ENCODE measurements around the gene GRIFIN. TPM values are rescaled to one million over a fixed set of nuclear protein-coding genes. Genes with fewer than 3 reads are reported as not detected.
A peak's percentile ranks its signal among the peaks of the same experiment; 100 is the strongest.

GRIFIN gene
- total RNA-seq, 1 donor from 2014 or later = not detected

- Mint-ChIP-seq H3K27me3 (ENCODE audit: unreplicated experiment) (no peaks in the 10 kb centered on the region), H3K9me3 (ENCODE audit: unreplicated experiment) (no peaks in the 10 kb centered on the region), H3K36me3 (ENCODE audit: unreplicated experiment) (peaks cover 4% of the 10 kb centered on the region), H3K27ac (ENCODE audit: unreplicated experiment) (peak overlapping the region; percentile 44), H3K4me3 (ENCODE audit: unreplicated experiment) (peak overlapping the region; percentile 57), H3K4me1 (ENCODE audit: unreplicated experiment) (peaks cover 66% of the 10 kb centered on the region)
- no peak for DNase-seq (ENCODE audit: extremely low spot score, unreplicated experiment)
- no peak for TF ChIP-seq CTCF (IDR thresholded peaks at IDR 0.05)
Measured at GRCh38 chr7:2522780-2523433, 46.7 kb upstream of the GRIFIN start.

GRCh38 chr7:2521952-2522591, 45.9 kb upstream of the GRIFIN start:
- TF ChIP-seq CTCF (IDR thresholded peaks at IDR 0.05) = no peak
- Mint-ChIP-seq H3K9me3 (ENCODE audit: unreplicated experiment) (no peaks in the 10 kb centered on the region), H3K4me1 (ENCODE audit: unreplicated experiment) (peaks cover 66% of the 10 kb centered on the region), H3K27ac (ENCODE audit: unreplicated experiment) (no peak overlapping the region), H3K4me3 (ENCODE audit: unreplicated experiment) (peak overlapping the region; percentile 69), H3K27me3 (ENCODE audit: unreplicated experiment) (no peaks in the 10 kb centered on the region), H3K36me3 (ENCODE audit: unreplicated experiment) (peaks cover 4% of the 10 kb centered on the region)
- DNase-seq (ENCODE audit: extremely low spot score, unreplicated experiment) = no peak

- Mint-ChIP-seq H3K36me3 (ENCODE audit: unreplicated experiment) (peaks cover 4% of the 10 kb centered on the region), H3K27ac (ENCODE audit: unreplicated experiment) (no peak overlapping the region), H3K27me3 (ENCODE audit: unreplicated experiment) (no peaks in the 10 kb centered on the region), H3K4me3 (ENCODE audit: unreplicated experiment) (peak overlapping the region; percentile 69), H3K9me3 (ENCODE audit: unreplicated experiment) (no peaks in the 10 kb centered on the region), H3K4me1 (ENCODE audit: unreplicated experiment) (peaks cover 70% of the 10 kb centered on the region)
- TF ChIP-seq CTCF (IDR thresholded peaks at IDR 0.05) = no peak
- DNase-seq (ENCODE audit: extremely low spot score, unreplicated experiment) = no peak
Measured at GRCh38 chr7:2521341-2521745, 45.1 kb upstream of the GRIFIN start.

GRCh38 chr7:2520761-2521290, 44.6 kb upstream of the GRIFIN start:
- H3K4me3 Mint-ChIP-seq (ENCODE audit: unreplicated experiment) = peak overlapping the region; percentile 83
- no peaks in the 10 kb centered on the region for H3K27me3 Mint-ChIP-seq (ENCODE audit: unreplicated experiment)
- no peak overlapping the region for H3K27ac Mint-ChIP-seq (ENCODE audit: unreplicated experiment)
- H3K9me3 Mint-ChIP-seq (ENCODE audit: unreplicated experiment) = no peaks in the 10 kb centered on the region
- peaks cover 71% of the 10 kb centered on the region for H3K4me1 Mint-ChIP-seq (ENCODE audit: unreplicated experiment)
- peaks cover 1% of the 10 kb centered on the region for H3K36me3 Mint-ChIP-seq (ENCODE audit: unreplicated experiment)
- no peak for DNase-seq (ENCODE audit: extremely low spot score, unreplicated experiment)
- no peak for TF ChIP-seq CTCF (IDR thresholded peaks at IDR 0.05)

- Mint-ChIP-seq H3K27ac (ENCODE audit: unreplicated experiment) (no peak overlapping the region), H3K9me3 (ENCODE audit: unreplicated experiment) (no peaks in the 10 kb centered on the region), H3K27me3 (ENCODE audit: unreplicated experiment) (no peaks in the 10 kb centered on the region), H3K36me3 (ENCODE audit: unreplicated experiment) (no peaks in the 10 kb centered on the region), H3K4me1 (ENCODE audit: unreplicated experiment) (peaks cover 72% of the 10 kb centered on the region), H3K4me3 (ENCODE audit: unreplicated experiment) (peak overlapping the region; percentile 83)
- no peak for DNase-seq (ENCODE audit: extremely low spot score, unreplicated experiment)
- no peak for TF ChIP-seq CTCF (IDR thresholded peaks at IDR 0.05)
Measured at GRCh38 chr7:2520131-2520760, 44.0 kb upstream of the GRIFIN start.

Data from osteocyte (in vitro differentiated cells).